PC-9 (cell line): Measurements from ENCODE around the gene RTCA. TPM values are rescaled to one million over a fixed set of nuclear protein-coding genes. Genes with fewer than 3 reads are reported as not detected.
"Not testable (repeated sequence)": the region's sequence is repeated elsewhere in the genome, so short reads cannot be mapped to it uniquely, and the experiment has no call there.

Experiments
- BruUV-seq: library from RNA; stranded (reverse); fragments of 400-500 nt; replicated peaks from 2 replicates; lab custom pipeline; 2021; lab: Mats Ljungman, UMichigan
- CTCF ChIA-PET: fragments of 300-600 bp; sonication (Branson Sonifier 250); formaldehyde crosslinking; loops from one replicate; lab custom pipeline; 2022; ENCODE audit warnings: antibody characterized with exemption; lab: Charles Lee
- POLR2A ChIA-PET: fragments of 300-600 bp; sonication (Branson Sonifier 250); formaldehyde crosslinking; loops from one replicate; lab custom pipeline; 2022; ENCODE audit warnings: antibody characterized with exemption; ENCODE audit not compliant: unreplicated experiment; lab: Charles Lee
- DNase-seq, 2 experiments: peaks; one replicate each; pipeline versions ENCODE4 v3.0.0 to v3.0.0-alpha.2; 2015 to 2022; ENCODE audit warnings: mixed read lengths in 1 of 2
- H2AFZ ChIP-seq: fragments of 200-600 bp; sonication (generic); 2 replicates; pipeline ENCODE4 v1.8.1; 2017; ENCODE audit warnings: antibody characterized with exemption
- H3F3A ChIP-seq: fragments of 200-600 bp; sonication (generic); 2 replicates; pipeline ENCODE4 v1.8.1; 2017; ENCODE audit warnings: antibody characterized with exemption, mild to moderate bottlenecking, low read depth; ENCODE audit not compliant: insufficient read depth
- H3K27ac ChIP-seq: fragments of 200-600 bp; sonication (generic); 2 replicates; pipeline ENCODE4 v1.6.1; 2016; ENCODE audit warnings: mixed run types
- H3K27me3 ChIP-seq: fragments of 200-600 bp; sonication (generic); 2 replicates; pipeline ENCODE4 v1.6.1; 2016; ENCODE audit warnings: low read depth, mixed run types; ENCODE audit not compliant: insufficient read depth
- H3K36me3 ChIP-seq: fragments of 200-600 bp; sonication (generic); 2 replicates; pipeline ENCODE4 v1.6.1; 2016; ENCODE audit warnings: low read depth, mixed run types
- H3K4me1 ChIP-seq: fragments of 200-600 bp; sonication (generic); replicated peaks from 2 replicates; pipeline ENCODE4 v1.6.1; 2016; ENCODE audit warnings: mixed run types; ENCODE audit not compliant: insufficient read depth
- H3K4me2 ChIP-seq: fragments of 200-600 bp; sonication (generic); 2 replicates; pipeline ENCODE4 v1.6.1; 2017; ENCODE audit warnings: mixed run types
- H3K4me3 ChIP-seq: fragments of 200-600 bp; sonication (generic); 2 replicates; pipeline ENCODE4 v1.6.1; 2016; ENCODE audit warnings: mixed run types
- H3K79me2 ChIP-seq: fragments of 200-600 bp; sonication (generic); 2 replicates; pipeline ENCODE4 v1.6.1; 2017; ENCODE audit warnings: low read depth, mixed run types
- H3K9me2 ChIP-seq: fragments of 200-600 bp; sonication (generic); 2 replicates; pipeline ENCODE4 v1.8.1; 2017; ENCODE audit warnings: mild to moderate bottlenecking; ENCODE audit not compliant: insufficient read depth
- H3K9me3 ChIP-seq: fragments of 200-600 bp; sonication (generic); 2 replicates; pipeline ENCODE4 v1.8.1; 2016; ENCODE audit warnings: low read depth; ENCODE audit not compliant: insufficient read depth
- H4K20me1 ChIP-seq: fragments of 200-600 bp; sonication (generic); 2 replicates; pipeline ENCODE4 v1.8.1; 2017; ENCODE audit not compliant: insufficient read depth
- EZH2 ChIP-seq: fragments of 200-600 bp; sonication (generic); IDR thresholded peaks from 2 replicates; pipeline ENCODE4 v1.8.0; 2017; ENCODE audit warnings: antibody characterized with exemption, low read depth
- intact Hi-C: fragments of 100-400 bp; cut with micrococcal nuclease; formaldehyde crosslinking; loops from one replicate; pipeline ENCODE4 v1.10.0; 2022; ENCODE audit not compliant: unreplicated experiment
- total RNA-seq: library from RNA; stranded (reverse); gene quantifications from 2 replicates; pipeline ENCODE4 v1.2.3, GENCODE V29; 2021
- TF ChIP-seq, protein P1 (sequence below): fragments of 200-600 bp; sonication (generic); conservative IDR thresholded peaks from 2 replicates; pipeline ENCODE4 v1.6.1; 2017; ENCODE audit warnings: mixed run types, antibody characterized with exemption, mild to moderate bottlenecking, moderate library complexity

Gene RTCA
- total RNA-seq, 1 experiment from 2014 or later, result 38.1 TPM

DNA sequence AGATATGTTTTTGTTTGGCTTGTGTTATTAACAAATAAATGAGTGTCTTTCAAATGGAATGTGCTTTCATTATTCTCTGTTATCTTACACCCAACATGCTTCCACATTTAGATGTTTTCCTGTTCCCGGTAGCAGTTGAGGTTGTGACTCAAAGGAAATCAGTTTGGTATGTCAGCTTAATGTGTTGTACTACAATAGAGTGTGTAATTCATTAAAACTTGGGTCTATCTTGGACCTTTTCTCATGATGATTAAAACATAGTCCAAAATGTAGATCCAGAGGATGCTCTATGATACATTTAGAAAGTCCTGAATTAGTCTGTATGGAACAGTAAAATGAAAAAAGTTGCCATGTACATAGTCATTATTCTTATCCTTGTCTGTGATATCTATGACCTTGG is 26.7 kb downstream of the RTCA start:
- TF ChIP-seq, protein P1, sequence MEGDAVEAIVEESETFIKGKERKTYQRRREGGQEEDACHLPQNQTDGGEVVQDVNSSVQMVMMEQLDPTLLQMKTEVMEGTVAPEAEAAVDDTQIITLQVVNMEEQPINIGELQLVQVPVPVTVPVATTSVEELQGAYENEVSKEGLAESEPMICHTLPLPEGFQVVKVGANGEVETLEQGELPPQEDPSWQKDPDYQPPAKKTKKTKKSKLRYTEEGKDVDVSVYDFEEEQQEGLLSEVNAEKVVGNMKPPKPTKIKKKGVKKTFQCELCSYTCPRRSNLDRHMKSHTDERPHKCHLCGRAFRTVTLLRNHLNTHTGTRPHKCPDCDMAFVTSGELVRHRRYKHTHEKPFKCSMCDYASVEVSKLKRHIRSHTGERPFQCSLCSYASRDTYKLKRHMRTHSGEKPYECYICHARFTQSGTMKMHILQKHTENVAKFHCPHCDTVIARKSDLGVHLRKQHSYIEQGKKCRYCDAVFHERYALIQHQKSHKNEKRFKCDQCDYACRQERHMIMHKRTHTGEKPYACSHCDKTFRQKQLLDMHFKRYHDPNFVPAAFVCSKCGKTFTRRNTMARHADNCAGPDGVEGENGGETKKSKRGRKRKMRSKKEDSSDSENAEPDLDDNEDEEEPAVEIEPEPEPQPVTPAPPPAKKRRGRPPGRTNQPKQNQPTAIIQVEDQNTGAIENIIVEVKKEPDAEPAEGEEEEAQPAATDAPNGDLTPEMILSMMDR, result no peak
- TF ChIP-seq EZH2, result no peak
- H3K9me2 ChIP-seq, result no peaks in the 10 kb centered on the region
- no peaks in the 10 kb centered on the region; the same call in 1 of the 2 replicates for H3F3A ChIP-seq
- no peaks in the 10 kb centered on the region for H3K27me3 ChIP-seq
- no TSS peak for BruUV-seq
- H3K4me1 ChIP-seq, result no peaks in the 10 kb centered on the region
- H3K4me2 ChIP-seq, result no peak overlapping the region
- H3K9me3 ChIP-seq, result no peaks in the 10 kb centered on the region
- peaks cover 24% of the 10 kb centered on the region for H3K36me3 ChIP-seq
- H3K4me3 ChIP-seq, result no peak overlapping the region
- no peaks in the 10 kb centered on the region for H3K79me2 ChIP-seq
- intact Hi-C loops, result no loop called here
- 0 out of 2 replicates have a peak, but pooled peaks cover 7% of the 10 kb centered on the region for H4K20me1 ChIP-seq
- POLR2A ChIA-PET, result no interaction called here
- CTCF ChIA-PET, result no interaction called here
- no peak overlapping the region for H2AFZ ChIP-seq
- no peak overlapping the region for H3K27ac ChIP-seq
- no peak for DNase-seq

DNA sequence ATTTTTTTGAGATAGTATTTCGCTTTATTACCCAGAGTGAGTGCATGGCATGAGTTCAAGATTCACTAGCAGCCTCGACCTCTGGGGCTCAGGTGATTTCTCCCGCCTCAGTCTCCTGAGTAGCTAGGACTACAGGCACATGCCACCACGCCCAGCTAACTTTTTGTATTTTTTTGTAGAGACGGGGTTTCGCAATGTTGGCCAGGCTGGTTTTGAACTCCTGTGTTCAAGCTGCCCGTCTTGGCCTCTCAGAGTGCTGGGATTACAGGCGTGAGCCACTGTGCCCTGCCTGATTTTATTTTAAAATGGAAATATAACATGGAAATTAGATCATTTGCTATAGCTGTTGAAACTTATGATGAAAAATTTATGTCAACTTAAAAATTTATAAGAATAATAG is 30.1 kb downstream of the RTCA start:
- DNase-seq, result no peak
- H2AFZ ChIP-seq, result no peak overlapping the region
- H3K9me2 ChIP-seq, result no peaks in the 10 kb centered on the region
- no peaks in the 10 kb centered on the region for H3K27me3 ChIP-seq
- H3K9me3 ChIP-seq, result no peaks in the 10 kb centered on the region
- no peak for TF ChIP-seq EZH2
- TF ChIP-seq, protein P1, result no peak
- H3K36me3 ChIP-seq, result peaks cover 7% of the 10 kb centered on the region; the same call in 1 of the 2 replicates
- no peaks in the 10 kb centered on the region for H3K4me1 ChIP-seq
- no peak overlapping the region for H3K4me2 ChIP-seq
- CTCF ChIA-PET, result no interaction called here
- BruUV-seq, result no TSS peak
- H3K4me3 ChIP-seq, result no peak overlapping the region
- H3K79me2 ChIP-seq, result no peaks in the 10 kb centered on the region
- H3K27ac ChIP-seq, result no peak overlapping the region
- no peaks in the 10 kb centered on the region; the same call in 1 of the 2 replicates for H3F3A ChIP-seq
- H4K20me1 ChIP-seq, result 0 out of 2 replicates have a peak, but pooled peaks cover 3% of the 10 kb centered on the region
- POLR2A ChIA-PET, result no interaction called here
- intact Hi-C loops, result no loop called here

DNA sequence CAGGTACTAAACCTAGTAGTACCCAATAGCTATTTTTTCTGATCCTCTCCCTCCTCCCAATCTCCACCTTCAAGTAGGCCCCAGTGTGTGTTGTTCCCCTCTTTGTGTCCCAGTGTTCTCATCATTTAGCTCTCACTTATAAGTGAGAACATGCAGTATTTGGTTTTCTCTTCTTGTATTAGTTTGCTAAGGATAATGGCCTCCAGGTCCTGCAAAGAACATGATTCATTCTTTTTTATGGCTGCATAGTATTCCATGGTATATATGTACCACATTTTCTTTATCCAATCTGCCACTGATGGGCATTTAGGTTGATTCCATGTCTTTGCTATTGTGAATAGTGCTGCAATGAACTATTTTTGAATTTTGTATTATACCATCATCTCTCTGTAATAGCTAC is 31.0 kb downstream of the RTCA start:
- intact Hi-C loops, H3K4me2 ChIP-seq, DNase-seq, POLR2A ChIA-PET, H3K27me3 ChIP-seq, H4K20me1 ChIP-seq, H3K4me3 ChIP-seq, H3K4me1 ChIP-seq, CTCF ChIA-PET, H3K27ac ChIP-seq, BruUV-seq, H3K36me3 ChIP-seq, H3K9me2 ChIP-seq, H3F3A ChIP-seq, H3K79me2 ChIP-seq, H2AFZ ChIP-seq, H3K9me3 ChIP-seq: not testable (repeated sequence)

DNA sequence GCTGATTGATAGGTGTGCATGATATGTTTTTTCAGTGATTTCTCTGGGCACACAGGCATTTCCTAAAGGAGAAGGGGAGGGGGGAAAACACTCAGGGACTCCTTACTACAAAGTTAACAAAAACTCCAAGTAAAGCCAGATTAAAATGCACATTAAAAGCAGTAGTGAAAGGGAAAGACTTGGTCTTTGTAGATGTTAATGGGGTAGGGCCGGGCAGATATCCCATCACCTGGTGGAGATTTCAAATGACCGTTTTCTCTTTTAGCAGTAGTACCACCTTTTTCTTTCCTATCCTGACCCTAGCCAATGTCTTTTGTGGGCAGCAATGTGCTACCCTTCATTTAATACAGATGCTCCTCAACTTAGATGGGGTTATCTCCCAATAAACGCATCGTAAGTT is 32.5 kb downstream of the RTCA start:
- ChIA-PET CTCF (no interaction called here), POLR2A (no interaction called here)
- no peak for TF ChIP-seq EZH2
- TF ChIP-seq, protein P1, result no peak
- no peak overlapping the region for H3K27ac ChIP-seq
- intact Hi-C loops, result no loop called here
- no peaks in the 10 kb centered on the region; the same call in 1 of the 2 replicates for H3F3A ChIP-seq
- H3K36me3 ChIP-seq, result no peaks in the 10 kb centered on the region
- no TSS peak for BruUV-seq
- no peak overlapping the region for H3K4me2 ChIP-seq
- no peak for DNase-seq
- no peaks in the 10 kb centered on the region for H3K9me2 ChIP-seq
- 0 out of 2 replicates have a peak, but pooled peaks cover 3% of the 10 kb centered on the region for H4K20me1 ChIP-seq
- H2AFZ ChIP-seq, result no peak overlapping the region
- no peaks in the 10 kb centered on the region for H3K79me2 ChIP-seq
- H3K4me1 ChIP-seq, result no peaks in the 10 kb centered on the region
- no peaks in the 10 kb centered on the region for H3K27me3 ChIP-seq
- H3K4me3 ChIP-seq, result no peak overlapping the region
- no peaks in the 10 kb centered on the region for H3K9me3 ChIP-seq
